Lung (tissue), 12 donors: ENCODE results near the gene CST9. TPM values are rescaled to one million over a fixed set of nuclear protein-coding genes. Genes with fewer than 3 reads are reported as not detected.
"Not testable (repeated sequence)": the region's sequence is repeated elsewhere in the genome, so short reads cannot be mapped to it uniquely, and the experiment has no call there.

Experiments used
- ATAC-seq: fragments of 200-7000 bp; cut with Tn5 transposase; one replicate; pipeline ENCODE4 v1.9.1; 2020; ENCODE audit warnings: moderate number of reproducible peaks; ENCODE audit not compliant: insufficient read depth, low FRiP score
- DNase-seq, 3 donors: peaks; one replicate each; pipeline ENCODE4 v3.0.0-alpha.2; 2013 to 2017
- H3K27ac ChIP-seq, 2 donors: one replicate each; pipeline ENCODE4 v1.5.1; 2013; ENCODE audit warnings: mild to moderate bottlenecking in 2 of 2, moderate library complexity in 2 of 2, control low read depth in 1 of 2, inconsistent platforms in 1 of 2, low read depth in 1 of 2, low read length in 1 of 2
- H3K27me3 ChIP-seq, 3 donors: one replicate each; pipeline ENCODE4 v1.5.1; 2013; ENCODE audit warnings: low read length in 2 of 3; ENCODE audit not compliant: control insufficient read depth in 3 of 3, insufficient read depth in 3 of 3
- H3K36me3 ChIP-seq, 4 donors: one replicate each; pipeline ENCODE4 v1.5.1; 2013; ENCODE audit warnings: low read length in 4 of 4, mild to moderate bottlenecking in 1 of 4, moderate library complexity in 1 of 4; ENCODE audit not compliant: control insufficient read depth in 4 of 4, insufficient read depth in 4 of 4
- H3K4me1 ChIP-seq, 5 donors: one replicate each; pipeline ENCODE4 v1.5.1; 2013; ENCODE audit warnings: low read length in 5 of 5, mild to moderate bottlenecking in 2 of 5, moderate library complexity in 1 of 5; ENCODE audit not compliant: control insufficient read depth in 5 of 5, insufficient read depth in 5 of 5
- H3K4me3 ChIP-seq: one replicate; pipeline ENCODE4 v1.5.1; 2013; ENCODE audit warnings: mild to moderate bottlenecking, control low read depth, moderate library complexity
- H3K9ac ChIP-seq, 2 donors: one replicate each; pipeline ENCODE4 v1.5.1; 2013; ENCODE audit warnings: low read length in 2 of 2, control low read depth in 1 of 2; ENCODE audit not compliant: insufficient read depth in 1 of 2
- H3K9me3 ChIP-seq, 4 donors: one replicate each; pipeline ENCODE4 v1.5.1; 2013; ENCODE audit warnings: low read length in 3 of 4, mild to moderate bottlenecking in 1 of 4, moderate library complexity in 1 of 4; ENCODE audit not compliant: control insufficient read depth in 4 of 4, insufficient read depth in 3 of 4
- CTCF ChIP-seq: IDR thresholded peaks from 2 replicates; pipeline ENCODE4 v1.5.1; 2012; ENCODE audit warnings: mild to moderate bottlenecking; ENCODE audit errors: control extremely low read depth, extremely low read depth
- WGBS, 2 donors: extraction: QIAGEN DNeasy Blood & Tissue Kit; methylation state at CpG; one replicate each; pipeline ENCODE4 v1.1.7; 2013; 5-methylcytosine and 5-hydroxymethylcytosine counted together
- polyA plus RNA-seq, 2 donors: library from polyadenylated mRNA; stranded (reverse); fragments of 200-250 nt; gene quantifications; one replicate each; pipeline ENCODE4 v1.2.1, GENCODE V29; 2013
- total RNA-seq, 2 donors: library from RNA; depleted of rRNA in 1 of 2; stranded (reverse); fragments of >200 nt in 1 of 2; gene quantifications; one replicate each; pipeline ENCODE4 v1.2.1, GENCODE V29; 2014 to 2021
- donor health status: control.
- donor health status: control.
- donor health status: Bipolar disorder and iron deficiency.
- donor health status: healthy.
- donor health status: DM: yes; HTN: yes; CAD: no.

CST9 gene
- total and polyA plus RNA-seq, 4 donors = not detected

GRCh38 chr20:23623666-23624323 is 18.1 kb upstream of the CST9 start:
- H3K4me1 ChIP-seq = peaks cover 0 to 2% (median 0%) of the 10 kb centered on the region in 5 donors
- no peak for TF ChIP-seq CTCF
- ATAC-seq (no peak), DNase-seq (no peak)
- H3K4me3 ChIP-seq = no peak overlapping the region
- 71 to 86% methylated on average over 4 of the region's 4 CpGs for WGBS, 2 donors
- no peak overlapping the region for H3K9ac ChIP-seq
- peak overlapping the region in 1 of 2 donors; percentile 55 for H3K27ac ChIP-seq
- H3K27me3 ChIP-seq = no peaks in the 10 kb centered on the region
- H3K36me3 ChIP-seq = no peaks in the 10 kb centered on the region
- no peaks in the 10 kb centered on the region for H3K9me3 ChIP-seq

DNA sequence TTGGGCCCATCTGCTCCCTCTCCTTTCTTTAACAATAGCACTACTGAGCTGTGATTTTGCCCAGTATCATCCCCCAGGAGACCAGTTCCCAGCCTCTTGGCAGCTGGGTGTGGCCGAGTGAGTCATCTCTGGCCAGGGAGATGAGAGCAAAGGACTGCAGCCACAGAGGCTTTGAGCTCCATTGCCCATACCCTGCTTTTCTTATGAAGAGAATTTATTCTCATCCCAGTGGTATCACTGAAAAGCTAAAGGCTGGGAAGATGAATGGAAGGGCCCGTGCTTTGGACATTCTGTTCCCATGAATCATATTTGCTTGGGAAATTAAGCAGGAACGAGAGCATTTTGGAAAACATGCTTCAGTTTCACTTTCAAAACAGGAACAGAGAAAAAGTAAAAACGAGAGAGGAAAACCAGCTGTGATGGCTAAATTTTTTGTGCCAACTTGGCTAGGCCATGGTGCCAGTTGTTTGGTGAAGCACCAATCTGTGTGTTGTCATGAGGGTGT is 17.2 kb upstream of the CST9 start:
- DNase-seq (no peak), ATAC-seq (peak; percentile 85)
- Histone ChIP-seq H3K4me1 (peaks cover 0 to 2% (median 0%) of the 10 kb centered on the region in 5 donors), H3K4me3 (no peak overlapping the region), H3K9me3 (no peaks in the 10 kb centered on the region), H3K36me3 (no peaks in the 10 kb centered on the region), H3K27me3 (no peaks in the 10 kb centered on the region), H3K27ac (peak overlapping the region; percentile 66 to 83), H3K9ac (no peak overlapping the region)
- no peak for TF ChIP-seq CTCF
- 21 to 34% methylated on average over 4 of the region's 4 CpGs for WGBS, 2 donors

DNA sequence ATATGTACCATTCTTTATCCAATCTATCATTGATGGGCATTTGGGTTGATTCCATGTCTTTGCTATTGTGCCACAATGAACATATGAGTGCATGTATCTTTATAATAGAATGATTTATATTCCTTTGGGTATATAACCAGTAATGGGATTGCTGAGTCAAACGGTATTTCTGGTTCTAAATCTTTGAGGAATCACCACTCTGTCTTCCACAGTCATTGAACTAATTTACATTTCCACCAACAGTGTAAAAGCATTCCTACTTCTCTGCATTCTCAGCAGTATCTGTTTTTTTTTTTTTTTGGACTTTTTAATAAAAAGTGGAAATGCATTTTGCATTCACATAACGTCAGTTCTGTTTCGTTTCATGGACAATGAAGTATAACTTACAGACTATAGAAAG is 16.7 kb upstream of the CST9 start:
- not testable (repeated sequence) for ATAC-seq, H3K9me3 ChIP-seq, H3K4me3 ChIP-seq, DNase-seq, H3K36me3 ChIP-seq, H3K27me3 ChIP-seq, H3K9ac ChIP-seq, H3K4me1 ChIP-seq
- H3K27ac ChIP-seq = peak overlapping the region in 1 of 2 donors; percentile 83
- 70 to 92% methylated on average over 3 of the region's 3 CpGs for WGBS, 2 donors

GRCh38 chr20:23620670-23621386 is 15.1 kb upstream of the CST9 start:
- H3K4me1 ChIP-seq, H3K9ac ChIP-seq, H3K36me3 ChIP-seq, H3K4me3 ChIP-seq, H3K27ac ChIP-seq, H3K27me3 ChIP-seq, ATAC-seq, H3K9me3 ChIP-seq, DNase-seq: not testable (repeated sequence)
- 69 to 80% methylated on average over 11 of the region's 11 CpGs for WGBS, 2 donors
